GM12878 (cell line): ENCODE measurements around the gene ENTREP3. TPM values are rescaled to one million over a fixed set of nuclear protein-coding genes. Genes with fewer than 3 reads are reported as not detected.
A peak's percentile ranks its signal among the peaks of the same experiment; 100 is the strongest.

Experiments used
- BHLHE40 ChIP-seq, 2 experiments: fragments of 450-650 bp in 1 of 2; IDR thresholded peaks; 2 replicates each; pipeline ENCODE4 v1.6.1; 2011 to 2017; ENCODE audit warnings: low read depth in 2 of 2, borderline replicate concordance in 1 of 2, improper control_type of control experiment in 1 of 2, low read length in 1 of 2, mild to moderate bottlenecking in 1 of 2
- CBX3 ChIP-seq: fragments of 200-600 bp; sonication (generic); IDR thresholded peaks from 2 replicates; pipeline ENCODE4 v1.6.1; 2016; ENCODE audit warnings: low read depth, borderline replicate concordance
- CBX5 ChIP-seq: sonication (generic); IDR thresholded peaks from 2 replicates; pipeline ENCODE4 v1.6.1; 2016; ENCODE audit warnings: low read depth, moderate library complexity, mild to moderate bottlenecking, inconsistent platforms
- DPF2 ChIP-seq: fragments of 450-650 bp; IDR thresholded peaks from 2 replicates; pipeline ENCODE4 v1.6.1; 2017; ENCODE audit warnings: mild to moderate bottlenecking
- EGR1 ChIP-seq, 2 experiments: IDR thresholded peaks; 1 replicate in 1 of 2; 2 replicates in 1 of 2; pipeline ENCODE4 v1.6.1; 2011 to 2012; ENCODE audit warnings: low read depth in 2 of 2, low read length in 2 of 2, borderline replicate concordance in 1 of 2, mild to moderate bottlenecking in 1 of 2, moderate library complexity in 1 of 2
- ETV6 ChIP-seq, 2 experiments: fragments of 450-650 bp in 1 of 2; IDR thresholded peaks in 1 of 2; conservative IDR thresholded peaks in 1 of 2; 2 replicates each; pipeline ENCODE4 v1.6.1; 2014; ENCODE audit warnings: antibody characterized with exemption in 1 of 2, borderline replicate concordance in 1 of 2, low read depth in 1 of 2, mild to moderate bottlenecking in 1 of 2, moderate library complexity in 1 of 2
- FOXK2 ChIP-seq: fragments of 450-650 bp; IDR thresholded peaks from 2 replicates; pipeline ENCODE4 v1.6.1; 2017; ENCODE audit warnings: mild to moderate bottlenecking, moderate library complexity
- MTA2 ChIP-seq: fragments of 450-650 bp; IDR thresholded peaks from 2 replicates; pipeline ENCODE4 v1.6.1; 2016; ENCODE audit warnings: low read depth, mild to moderate bottlenecking, moderate library complexity
- MXI1 ChIP-seq: fragments of 150-350 bp; IDR thresholded peaks from 2 replicates; pipeline ENCODE4 v1.6.1; 2011; ENCODE audit warnings: low read depth, mild to moderate bottlenecking, inconsistent platforms, low read length, improper control_type of control experiment
- NFYA ChIP-seq: IDR thresholded peaks from 2 replicates; pipeline ENCODE4 v1.6.1; 2011; ENCODE audit warnings: low read depth, mild to moderate bottlenecking, low read length, improper control_type of control experiment, borderline replicate concordance
- PKNOX1 ChIP-seq: fragments of 450-650 bp; IDR thresholded peaks from 2 replicates; pipeline ENCODE4 v1.6.1; 2016; ENCODE audit warnings: mild to moderate bottlenecking
- PML ChIP-seq: IDR thresholded peaks from 2 replicates; pipeline ENCODE4 v1.6.1; 2012; ENCODE audit warnings: low read length, inconsistent platforms
- SIX5 ChIP-seq: IDR thresholded peaks from 2 replicates; pipeline ENCODE4 v1.6.1; 2011; ENCODE audit warnings: mild to moderate bottlenecking, low read depth, low read length, moderate library complexity; ENCODE audit not compliant: severe bottlenecking
- SUPT20H ChIP-seq: IDR thresholded peaks from 2 replicates; pipeline ENCODE4 v1.6.1; 2011; ENCODE audit warnings: low read depth, mild to moderate bottlenecking, low read length, moderate library complexity, borderline replicate concordance; ENCODE audit not compliant: control insufficient read depth
- TBL1XR1 ChIP-seq: IDR thresholded peaks from 2 replicates; pipeline ENCODE4 v1.6.1; 2012; ENCODE audit warnings: low read depth, low read length, improper control_type of control experiment
- WRNIP1 ChIP-seq: IDR thresholded peaks from 2 replicates; pipeline ENCODE4 v1.6.1; 2011; ENCODE audit warnings: low read depth, low read length, improper control_type of control experiment, borderline replicate concordance
- ZBTB4 ChIP-seq: fragments of 450-650 bp; formaldehyde crosslinking; IDR thresholded peaks from 2 replicates; pipeline ENCODE4 v1.4.0; 2022; ENCODE audit warnings: mild to moderate bottlenecking, moderate library complexity
- ZNF207 ChIP-seq: fragments of 450-650 bp; IDR thresholded peaks from 2 replicates; pipeline ENCODE4 v1.6.1; 2014; ENCODE audit warnings: antibody characterized with exemption, mild to moderate bottlenecking, borderline replicate concordance
- ZNF217 ChIP-seq: fragments of 450-650 bp; IDR thresholded peaks from 2 replicates; pipeline ENCODE4 v1.6.1; 2017; ENCODE audit warnings: antibody characterized with exemption, mild to moderate bottlenecking
- ZNF592 ChIP-seq: fragments of 450-650 bp; IDR thresholded peaks from 2 replicates; pipeline ENCODE4 v1.6.1; 2017; ENCODE audit warnings: mild to moderate bottlenecking, moderate library complexity
- ZSCAN29 ChIP-seq: fragments of 450-650 bp; IDR thresholded peaks from 2 replicates; pipeline ENCODE4 v1.6.1; 2017; ENCODE audit warnings: mild to moderate bottlenecking, moderate library complexity
- polyA plus RNA-seq, 11 experiments: library from polyadenylated mRNA; depleted of rRNA in 4 of 11; unstranded in 6 of 11; stranded (reverse) in 5 of 11; fragments of >200 nt; fragmentation: Nextera tagmentation in 4 of 11; fragmentation: Illumina TruSeq in 1 of 11; extraction: Ambion mirVana in 4 of 11; extraction: Trizol in 1 of 11; gene quantifications; 1 replicate in 1 of 11; 2 replicates in 10 of 11; pipeline versions ENCODE4 v1.2.1 to v1.2.3, GENCODE V29; 2011 to 2016; ENCODE audit warnings: inconsistent platforms in 2 of 11, missing spikeins in 2 of 11, low read depth in 1 of 11
- total RNA-seq, 4 experiments: library from RNA; depleted of rRNA in 3 of 4; stranded (reverse); fragments of >200 nt in 3 of 4; fragmentation: Illumina TruSeq in 1 of 4; extraction: Trizol in 1 of 4; gene quantifications; 2 replicates each; pipeline versions ENCODE4 v1.2.1 to v1.2.3, GENCODE V29; 2013 to 2021

Gene ENTREP3
- total and polyA plus RNA-seq, 10 of the 15 experiments (the other 5 are each of a cell fraction or from before 2014, with no cell fraction given) = 1.7 to 31.8 (median 3.9) TPM

GRCh38 chr1:155273343-155274245, 18.3 kb upstream of the ENTREP3 start, which contains the start of gene CLK2 (continued):
- peak; percentile 88 for TF ChIP-seq PKNOX1
- TF ChIP-seq WRNIP1 = no peak
- TF ChIP-seq DPF2 = no peak
- peak; percentile 52 to 85; a peak in 3 of 4 replicates for TF ChIP-seq BHLHE40 (IDR thresholded peaks at IDR 0.05; ENCODE audit: borderline replicate concordance in 1 of 2, low read depth in 2 of 2, low read length in 1 of 2)
- TF ChIP-seq CBX5 = no peak
- 0 out of 2 replicates have a peak, but pooled peaks have one; percentile 18 for TF ChIP-seq TBL1XR1
- no peak for TF ChIP-seq CBX3
- no peak for TF ChIP-seq FOXK2
- no peak for TF ChIP-seq NFYA
- no peak for TF ChIP-seq ZNF592
- TF ChIP-seq MTA2 = no peak
- peak; percentile 60; the same call in 1 of the 2 replicates for TF ChIP-seq PML
- peak; percentile 36 for TF ChIP-seq SIX5
- TF ChIP-seq ZNF207 = no peak
- no peak for TF ChIP-seq ZBTB4 (CRISPR knock-in tag)
- no peak for TF ChIP-seq ZNF217
- TF ChIP-seq ZSCAN29 = no peak
- peak; percentile 89 to 97 for TF ChIP-seq EGR1 (IDR thresholded peaks at IDR 0.05; ENCODE audit: borderline replicate concordance in 1 of 2, low read depth in 2 of 2, low read length in 2 of 2)
- TF ChIP-seq MXI1 = peak; percentile 94
- TF ChIP-seq SUPT20H = no peak
- no peak for TF ChIP-seq ETV6 (conservative IDR thresholded peaks at IDR 0.05 in 1 of 2, IDR thresholded peaks at IDR 0.05 in 1 of 2; ENCODE audit: borderline replicate concordance in 1 of 2, low read depth in 1 of 2)
